ENCODE data around the gene MFAP3. TPM values are rescaled to one million over a fixed set of nuclear protein-coding genes. Genes with fewer than 3 reads are reported as not detected.

Gene MFAP3
- polyA plus RNA-seq, 1 donor (not counting 4 experiments of a cell fraction or from before 2014, with no cell fraction given), result 43.4 TPM

- H3K36me3 ChIP-seq (ENCODE audit: control insufficient read depth in 2 of 2, extremely low read depth in 1 of 2, insufficient read depth in 2 of 2, low read length in 2 of 2), result peaks cover 0 to 4% of the 10 kb centered on the region in 2 experiments
- no peak for FAIRE-seq
- dilution Hi-C loops (cut with MboI; ENCODE audit: extremely low pct_ligation_motif_present, low sequenced_read_pairs), result no loop called here
- no peaks in the 10 kb centered on the region for H3K9me1 ChIP-seq (ENCODE audit: control insufficient read depth, extremely low read depth, insufficient read depth, low read length)
- no peaks in the 10 kb centered on the region for H3K79me2 ChIP-seq (ENCODE audit: control insufficient read depth, insufficient read depth, low read length)
- H3K9me3 ChIP-seq (ENCODE audit: control insufficient read depth, low read depth, low read length), result no peaks in the 10 kb centered on the region
- H4K20me1 ChIP-seq (ENCODE audit: control insufficient read depth, extremely low read depth, insufficient read depth, low read length), result no peaks in the 10 kb centered on the region
- H2AFZ ChIP-seq (ENCODE audit: control insufficient read depth, low read length), result no peak overlapping the region
- H3K9ac ChIP-seq (ENCODE audit: control insufficient read depth, extremely low read depth, insufficient read depth, low read length), result no peak overlapping the region
- DNase-seq (ENCODE audit: low read depth, low spot score), result no peak
- no peak overlapping the region for H3K4me3 ChIP-seq (ENCODE audit: control insufficient read depth in 2 of 3, extremely low read depth in 1 of 3, insufficient read depth in 2 of 3, low read depth in 1 of 3, low read length in 3 of 3)
- no peaks in the 10 kb centered on the region for H3K27me3 ChIP-seq (ENCODE audit: control insufficient read depth, extremely low read depth, insufficient read depth, low read length)
- H3K27ac ChIP-seq (ENCODE audit: control insufficient read depth, insufficient read depth, low read length), result no peak overlapping the region
- TF ChIP-seq EZH2 (IDR thresholded peaks at IDR 0.05; ENCODE audit: low read length) (no peak), CTCF (optimal IDR thresholded peaks at IDR 0.05 in 1 of 3, IDR thresholded peaks at IDR 0.05 in 1 of 3, conservative IDR thresholded peaks at IDR 0.05 in 1 of 3; ENCODE audit: extremely low read depth in 1 of 3, insufficient read depth in 2 of 3, low read length in 3 of 3) (no peak)
- no peaks in the 10 kb centered on the region for H3K4me1 ChIP-seq (ENCODE audit: control insufficient read depth, extremely low read depth, insufficient read depth, low read length)
- no peak overlapping the region for H3K4me2 ChIP-seq (ENCODE audit: control insufficient read depth, extremely low read depth, insufficient read depth, low read depth, low read length)
Observed at GRCh38 chr5:153999995-154000394, 38.8 kb upstream of the MFAP3 start.

- Histone ChIP-seq H3K79me2 (ENCODE audit: control insufficient read depth, insufficient read depth, low read length) (no peaks in the 10 kb centered on the region), H3K27ac (ENCODE audit: control insufficient read depth, insufficient read depth, low read length) (no peak overlapping the region), H3K9ac (ENCODE audit: control insufficient read depth, extremely low read depth, insufficient read depth, low read length) (no peak overlapping the region), H3K4me3 (ENCODE audit: control insufficient read depth in 2 of 3, extremely low read depth in 1 of 3, insufficient read depth in 2 of 3, low read depth in 1 of 3, low read length in 3 of 3) (no peak overlapping the region), H3K4me2 (ENCODE audit: control insufficient read depth, extremely low read depth, insufficient read depth, low read depth, low read length) (no peak overlapping the region), H3K9me3 (ENCODE audit: control insufficient read depth, low read depth, low read length) (no peaks in the 10 kb centered on the region), H3K27me3 (ENCODE audit: control insufficient read depth, extremely low read depth, insufficient read depth, low read length) (no peaks in the 10 kb centered on the region), H3K36me3 (ENCODE audit: control insufficient read depth in 2 of 2, extremely low read depth in 1 of 2, insufficient read depth in 2 of 2, low read length in 2 of 2) (peaks cover 0 to 4% of the 10 kb centered on the region in 2 experiments), H3K4me1 (ENCODE audit: control insufficient read depth, extremely low read depth, insufficient read depth, low read length) (no peaks in the 10 kb centered on the region), H2AFZ (ENCODE audit: control insufficient read depth, low read length) (no peak overlapping the region), H4K20me1 (ENCODE audit: control insufficient read depth, extremely low read depth, insufficient read depth, low read length) (no peaks in the 10 kb centered on the region), H3K9me1 (ENCODE audit: control insufficient read depth, extremely low read depth, insufficient read depth, low read length) (no peaks in the 10 kb centered on the region)
- DNase-seq (ENCODE audit: low read depth, low spot score) (no peak), FAIRE-seq (no peak)
- TF ChIP-seq CTCF (optimal IDR thresholded peaks at IDR 0.05 in 1 of 3, IDR thresholded peaks at IDR 0.05 in 1 of 3, conservative IDR thresholded peaks at IDR 0.05 in 1 of 3; ENCODE audit: extremely low read depth in 1 of 3, insufficient read depth in 2 of 3, low read length in 3 of 3) (no peak), EZH2 (IDR thresholded peaks at IDR 0.05; ENCODE audit: low read length) (no peak)
- dilution Hi-C loops (cut with MboI; ENCODE audit: extremely low pct_ligation_motif_present, low sequenced_read_pairs), result no loop called here
Observed at GRCh38 chr5:154000703-154001102, 38.1 kb upstream of the MFAP3 start.
